ENCODE measurements around the gene C1QC.

C1QC gene

DNA sequence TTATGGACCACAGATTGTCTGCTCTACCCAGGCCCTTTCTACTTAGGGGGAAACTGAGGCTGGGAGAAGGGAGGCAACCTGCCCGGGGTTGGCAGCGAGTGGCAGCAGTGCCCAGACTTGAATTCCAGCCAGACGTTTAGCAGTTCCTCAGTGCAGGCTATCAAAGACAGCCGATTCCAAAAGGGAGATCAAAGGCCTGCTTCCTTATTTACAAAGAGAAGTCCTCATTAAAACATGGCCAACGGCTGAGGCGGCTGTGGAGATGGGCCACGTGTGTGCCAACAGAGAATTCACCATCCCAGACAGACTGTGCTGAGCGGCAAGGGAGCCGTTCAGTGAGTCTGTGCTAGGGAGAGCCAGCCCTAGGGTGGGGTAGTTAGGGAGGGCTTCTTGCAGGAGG is 37.3 kb downstream of the C1QC start:
- Histone ChIP-seq H2AFZ (no peak overlapping the region), H3K27me3 (ENCODE audit: control insufficient read depth, insufficient read depth, low read length) (no peaks in the 10 kb centered on the region), H3K9ac (no peak overlapping the region), H3K4me2 (ENCODE audit: low read length) (no peak overlapping the region), H3K79me2 (no peaks in the 10 kb centered on the region), H3K4me1 (no peaks in the 10 kb centered on the region), H3K36me3 (ENCODE audit: control insufficient read depth, insufficient read depth, low read length) (no peaks in the 10 kb centered on the region), H3K4me3 (ENCODE audit: low read depth, low read length) (no peak overlapping the region), H3K9me3 (ENCODE audit: control insufficient read depth, low read length) (no peaks in the 10 kb centered on the region), H3K27ac (no peak overlapping the region)
- TF ChIP-seq, protein P1, sequence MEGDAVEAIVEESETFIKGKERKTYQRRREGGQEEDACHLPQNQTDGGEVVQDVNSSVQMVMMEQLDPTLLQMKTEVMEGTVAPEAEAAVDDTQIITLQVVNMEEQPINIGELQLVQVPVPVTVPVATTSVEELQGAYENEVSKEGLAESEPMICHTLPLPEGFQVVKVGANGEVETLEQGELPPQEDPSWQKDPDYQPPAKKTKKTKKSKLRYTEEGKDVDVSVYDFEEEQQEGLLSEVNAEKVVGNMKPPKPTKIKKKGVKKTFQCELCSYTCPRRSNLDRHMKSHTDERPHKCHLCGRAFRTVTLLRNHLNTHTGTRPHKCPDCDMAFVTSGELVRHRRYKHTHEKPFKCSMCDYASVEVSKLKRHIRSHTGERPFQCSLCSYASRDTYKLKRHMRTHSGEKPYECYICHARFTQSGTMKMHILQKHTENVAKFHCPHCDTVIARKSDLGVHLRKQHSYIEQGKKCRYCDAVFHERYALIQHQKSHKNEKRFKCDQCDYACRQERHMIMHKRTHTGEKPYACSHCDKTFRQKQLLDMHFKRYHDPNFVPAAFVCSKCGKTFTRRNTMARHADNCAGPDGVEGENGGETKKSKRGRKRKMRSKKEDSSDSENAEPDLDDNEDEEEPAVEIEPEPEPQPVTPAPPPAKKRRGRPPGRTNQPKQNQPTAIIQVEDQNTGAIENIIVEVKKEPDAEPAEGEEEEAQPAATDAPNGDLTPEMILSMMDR (IDR thresholded peaks at IDR 0.05): no peak

DNA sequence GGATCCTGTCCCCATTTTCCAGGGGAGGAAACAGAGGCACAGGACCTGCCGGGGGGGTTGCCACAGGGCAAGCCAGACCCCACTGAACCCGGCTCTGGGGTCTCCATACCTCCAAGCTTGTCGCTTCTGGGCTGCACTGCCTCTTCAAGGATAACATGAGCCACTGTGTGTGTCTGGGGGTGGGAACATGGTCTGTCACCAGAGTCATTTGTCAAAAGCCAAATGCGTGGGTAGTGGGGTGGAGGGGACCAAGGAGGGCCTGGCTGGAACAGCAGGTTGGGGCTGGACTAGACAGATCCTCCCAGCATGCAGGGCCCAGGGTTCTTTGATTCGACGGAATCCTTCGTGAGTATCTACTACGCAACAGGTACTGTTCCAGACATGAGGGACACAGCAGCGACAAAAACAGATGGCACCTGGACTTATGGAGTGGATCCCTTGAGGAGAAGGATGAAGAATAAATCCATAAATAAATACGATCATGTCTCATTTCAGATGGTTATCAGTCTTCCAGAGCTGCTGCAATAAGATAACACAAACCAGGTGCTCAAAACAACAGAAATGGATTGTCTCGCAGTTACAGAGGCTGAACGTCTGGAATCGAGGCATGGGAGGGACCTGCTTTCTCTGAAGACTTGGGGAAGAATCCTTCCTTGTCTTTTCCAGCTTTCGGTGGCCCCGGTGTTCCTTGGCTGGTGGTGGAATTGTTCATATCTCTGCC is 38.3 kb downstream of the C1QC start:
- no peaks in the 10 kb centered on the region for H3K27me3 ChIP-seq (ENCODE audit: control insufficient read depth, insufficient read depth, low read length)
- no peak overlapping the region for H3K4me2 ChIP-seq (ENCODE audit: low read length)
- H3K27ac ChIP-seq: no peak overlapping the region
- no peak overlapping the region for H2AFZ ChIP-seq
- no peak overlapping the region for H3K9ac ChIP-seq
- H3K36me3 ChIP-seq (ENCODE audit: control insufficient read depth, insufficient read depth, low read length): no peaks in the 10 kb centered on the region
- no peaks in the 10 kb centered on the region for H3K4me1 ChIP-seq
- H3K79me2 ChIP-seq: no peaks in the 10 kb centered on the region
- no peaks in the 10 kb centered on the region for H3K9me3 ChIP-seq (ENCODE audit: control insufficient read depth, low read length)
- TF ChIP-seq, protein P1 (IDR thresholded peaks at IDR 0.05): no peak
- no peak overlapping the region for H3K4me3 ChIP-seq (ENCODE audit: low read depth, low read length)

DNA sequence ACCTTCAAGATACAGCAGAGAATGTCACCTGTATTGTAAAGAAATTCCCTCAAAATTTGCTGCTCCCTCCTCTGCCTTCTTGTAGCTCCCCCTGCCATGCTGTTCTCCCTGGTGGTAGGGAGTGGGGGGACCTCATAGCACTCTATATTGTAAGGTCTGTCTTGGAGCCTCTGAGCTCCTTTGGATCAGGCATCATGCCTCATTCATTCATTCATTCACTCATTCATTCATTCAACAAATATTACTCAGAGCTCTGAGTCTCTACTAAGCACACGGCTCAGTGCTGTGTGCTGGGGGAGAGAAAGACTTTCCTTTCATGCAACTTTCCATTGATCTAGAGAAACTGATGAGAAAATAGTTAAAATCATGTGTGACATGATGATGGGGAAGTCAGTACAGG is 40.1 kb downstream of the C1QC start:
- no peaks in the 10 kb centered on the region for H3K27me3 ChIP-seq (ENCODE audit: control insufficient read depth, insufficient read depth, low read length)
- no peaks in the 10 kb centered on the region for H3K79me2 ChIP-seq
- H3K4me2 ChIP-seq (ENCODE audit: low read length): no peak overlapping the region
- H3K4me1 ChIP-seq: no peaks in the 10 kb centered on the region
- H3K9ac ChIP-seq: no peak overlapping the region
- no peaks in the 10 kb centered on the region for H3K9me3 ChIP-seq (ENCODE audit: control insufficient read depth, low read length)
- H2AFZ ChIP-seq: no peak overlapping the region
- no peak overlapping the region for H3K4me3 ChIP-seq (ENCODE audit: low read depth, low read length)
- TF ChIP-seq, protein P1 (IDR thresholded peaks at IDR 0.05): no peak
- H3K27ac ChIP-seq: no peak overlapping the region
- H3K36me3 ChIP-seq (ENCODE audit: control insufficient read depth, insufficient read depth, low read length): no peaks in the 10 kb centered on the region

DNA sequence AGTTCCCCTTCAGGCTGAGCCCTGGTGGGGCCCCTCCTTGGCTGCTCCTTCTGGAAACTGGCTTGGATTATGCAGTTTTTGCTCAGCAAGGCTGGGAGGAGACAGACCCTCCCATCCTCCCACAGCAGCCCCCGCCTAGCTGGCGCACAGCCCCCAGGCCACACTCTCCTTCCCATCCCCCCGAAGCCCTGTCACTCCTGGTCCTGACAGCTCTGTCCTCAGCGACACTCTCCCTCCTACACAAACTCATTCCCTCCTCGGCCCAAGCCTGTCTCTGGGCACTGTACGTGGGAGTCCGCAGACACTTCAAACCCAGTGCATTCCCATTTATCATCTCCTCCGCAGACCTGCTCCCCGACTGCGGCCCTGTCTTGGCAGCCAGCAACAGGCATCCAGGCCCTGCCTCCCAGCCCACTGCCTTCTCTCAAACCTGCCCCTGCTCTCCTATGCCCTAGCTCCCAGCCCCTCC is 42.2 kb downstream of the C1QC start:
- Histone ChIP-seq H3K4me1 (no peaks in the 10 kb centered on the region), H3K36me3 (ENCODE audit: control insufficient read depth, insufficient read depth, low read length) (no peaks in the 10 kb centered on the region), H3K27ac (no peak overlapping the region), H3K4me3 (ENCODE audit: low read depth, low read length) (no peak overlapping the region), H2AFZ (no peak overlapping the region), H3K9ac (no peak overlapping the region), H3K79me2 (no peaks in the 10 kb centered on the region), H3K4me2 (ENCODE audit: low read length) (no peak overlapping the region), H3K27me3 (ENCODE audit: control insufficient read depth, insufficient read depth, low read length) (no peaks in the 10 kb centered on the region), H3K9me3 (ENCODE audit: control insufficient read depth, low read length) (no peaks in the 10 kb centered on the region)
- TF ChIP-seq, protein P1 (IDR thresholded peaks at IDR 0.05): no peak

DNA sequence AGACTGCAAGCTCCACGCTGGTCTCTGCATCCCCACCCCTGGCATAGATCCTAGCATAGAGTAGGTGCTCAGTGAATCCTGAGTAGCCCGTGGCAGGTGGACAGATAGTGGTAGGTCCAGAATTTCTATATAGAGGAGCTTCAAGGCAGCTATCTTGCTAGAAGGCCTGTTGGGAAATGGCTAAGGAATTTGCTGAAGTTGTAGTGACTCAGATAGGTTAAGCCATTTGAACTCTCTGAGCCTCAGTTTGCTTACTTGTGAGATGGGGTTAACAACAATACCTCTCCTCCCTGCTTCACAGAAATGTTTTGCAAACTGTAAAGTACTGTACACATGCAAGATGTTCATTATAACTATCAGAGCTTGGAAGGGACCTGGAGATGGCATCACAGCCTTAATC is 43.8 kb downstream of the C1QC start:
- H3K9me3 ChIP-seq (ENCODE audit: control insufficient read depth, low read length): no peaks in the 10 kb centered on the region
- H2AFZ ChIP-seq: no peak overlapping the region
- H3K4me1 ChIP-seq: no peaks in the 10 kb centered on the region
- H3K4me3 ChIP-seq (ENCODE audit: low read depth, low read length): no peak overlapping the region
- no peaks in the 10 kb centered on the region for H3K27me3 ChIP-seq (ENCODE audit: control insufficient read depth, insufficient read depth, low read length)
- H3K27ac ChIP-seq: no peak overlapping the region
- TF ChIP-seq, protein P1 (IDR thresholded peaks at IDR 0.05): no peak
- no peaks in the 10 kb centered on the region for H3K36me3 ChIP-seq (ENCODE audit: control insufficient read depth, insufficient read depth, low read length)
- no peaks in the 10 kb centered on the region for H3K79me2 ChIP-seq
- H3K4me2 ChIP-seq (ENCODE audit: low read length): no peak overlapping the region
- no peak overlapping the region for H3K9ac ChIP-seq
